NCI-H1105 treated with DMSO at 0.1 percent for 48 hours (cell line): ENCODE results near the gene ATP8B3.

Experiments used
- DNase-seq: peaks from one replicate; lab custom pipeline; 2025; lab: John Stamatoyannopoulos, UW

Gene ATP8B3

DNA sequence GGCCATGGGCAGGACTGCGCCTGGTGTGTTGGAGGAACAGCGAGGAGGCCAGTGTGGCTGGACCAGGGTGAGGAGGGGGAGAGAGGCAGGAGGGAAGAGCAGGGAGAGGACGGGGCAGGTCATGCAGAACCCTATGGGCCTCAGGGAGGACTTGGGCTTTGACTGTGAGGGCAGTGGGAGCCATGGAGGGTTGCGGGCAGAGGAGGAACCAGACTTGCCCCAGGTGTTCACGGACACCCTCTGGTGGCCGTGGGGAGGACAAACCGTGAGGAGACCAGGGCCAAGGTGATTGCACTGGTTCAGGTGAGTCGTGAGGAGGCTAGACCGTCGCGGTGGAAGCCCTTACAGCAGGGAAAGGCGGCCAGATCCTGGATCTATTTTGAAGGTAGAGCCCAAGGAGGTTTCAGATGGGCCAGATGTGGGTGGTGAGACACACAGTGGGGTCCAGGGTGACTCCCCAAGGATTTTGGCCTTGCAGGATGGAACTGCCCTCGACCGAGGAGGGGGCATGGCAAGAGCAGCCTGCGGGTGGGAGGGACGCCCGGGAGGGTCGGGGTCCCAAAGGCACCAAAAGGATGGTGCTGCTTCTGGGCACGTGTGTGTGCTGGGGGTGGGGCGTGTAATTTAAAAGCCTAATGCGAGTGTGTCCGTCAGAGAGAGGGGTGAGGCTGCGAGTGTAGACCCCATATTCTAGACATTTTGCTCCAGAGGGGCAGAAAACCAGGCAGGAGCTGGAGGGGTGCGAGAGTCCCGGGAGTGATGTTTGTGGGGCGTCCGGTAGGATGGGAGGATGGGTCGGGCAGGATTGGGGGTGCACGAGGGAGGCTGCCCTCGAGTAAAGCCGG, 39.0 kb upstream of the ATP8B3 start:
- DNase-seq, result no peak

DNA sequence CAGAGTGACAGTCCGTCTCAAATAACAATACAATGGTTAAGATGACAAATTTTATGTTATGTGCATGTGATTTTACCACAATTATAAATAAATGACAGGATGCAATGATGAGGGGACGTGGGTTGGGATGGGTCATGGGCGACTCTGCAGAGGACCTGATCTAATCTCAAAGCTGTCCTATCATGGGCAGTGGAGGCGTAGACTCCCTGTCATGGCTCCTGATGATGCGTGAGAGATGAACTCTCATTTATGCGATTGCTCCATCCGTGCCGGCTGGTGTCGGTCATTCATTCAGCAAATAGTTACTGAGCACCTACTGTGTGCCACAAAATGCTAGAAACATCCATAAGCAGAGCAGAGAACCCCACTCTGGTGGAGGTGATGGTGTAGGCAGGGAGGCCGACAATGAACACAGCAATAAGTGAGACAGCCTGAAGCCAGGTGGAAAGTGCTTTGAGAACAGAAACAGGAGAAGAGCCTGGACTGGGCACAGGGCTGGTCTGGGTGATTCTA, 37.9 kb upstream of the ATP8B3 start:
- DNase-seq, result no peak

DNA sequence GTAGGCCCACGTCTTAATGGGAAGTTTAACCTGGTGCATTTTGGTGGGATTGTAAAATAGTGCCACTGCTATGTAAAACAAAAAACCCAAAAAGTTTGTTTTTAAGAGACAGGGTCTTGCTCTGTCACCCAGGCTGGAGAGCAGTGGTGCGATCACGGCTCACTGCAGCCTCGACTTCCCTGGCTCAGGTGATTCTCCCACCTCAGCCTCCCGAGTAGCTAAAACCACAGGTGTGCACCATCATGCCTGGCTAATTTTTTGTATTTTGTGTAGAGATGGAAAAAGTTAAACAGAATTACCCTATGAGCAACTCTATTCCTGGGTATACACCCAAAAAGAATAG, 37.0 kb upstream of the ATP8B3 start:
- DNase-seq, result no peak

DNA sequence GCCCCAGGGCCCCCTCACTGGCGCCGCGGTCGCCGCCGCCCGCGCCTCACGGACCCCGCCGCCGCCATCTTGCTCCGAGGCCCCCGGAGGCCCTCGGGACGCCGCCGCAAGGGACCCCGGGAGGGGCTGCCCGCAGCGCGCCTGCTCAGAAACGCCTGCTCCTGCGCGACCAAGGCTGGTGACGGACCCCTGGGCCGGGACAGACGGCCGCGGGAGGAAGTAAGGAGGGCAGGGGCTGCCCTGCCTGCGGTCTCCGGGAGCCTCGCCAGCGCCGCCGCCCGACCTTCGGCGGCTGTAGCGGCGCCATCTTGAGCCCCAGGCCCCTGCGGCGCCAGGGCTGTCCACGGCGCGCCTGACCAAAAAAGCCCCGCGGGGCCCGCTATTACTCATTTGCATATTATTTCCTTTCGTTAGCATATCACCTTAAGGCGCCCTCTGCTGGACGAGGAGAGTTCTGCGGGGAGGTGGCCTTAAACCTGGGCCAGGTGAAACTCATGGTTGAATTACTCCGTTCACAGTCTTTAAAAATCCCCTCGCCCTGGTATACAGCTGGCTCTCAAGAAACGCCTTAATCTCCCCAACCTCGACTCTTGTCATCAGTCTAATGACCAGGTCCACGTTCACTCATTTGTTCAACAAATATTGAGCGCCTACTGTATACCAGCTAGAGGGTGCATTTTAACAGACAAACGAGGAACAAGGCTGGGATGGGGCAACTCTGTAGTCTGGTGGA, 36.5 kb upstream of the ATP8B3 start, which contains the start of gene REXO1:
REXO1 (minus strand) TSS at position 85 of the 733 bp plus-strand sequence. CDS start 125 bp downstream, outside the sequence.
- peak; percentile 94 for DNase-seq

DNA sequence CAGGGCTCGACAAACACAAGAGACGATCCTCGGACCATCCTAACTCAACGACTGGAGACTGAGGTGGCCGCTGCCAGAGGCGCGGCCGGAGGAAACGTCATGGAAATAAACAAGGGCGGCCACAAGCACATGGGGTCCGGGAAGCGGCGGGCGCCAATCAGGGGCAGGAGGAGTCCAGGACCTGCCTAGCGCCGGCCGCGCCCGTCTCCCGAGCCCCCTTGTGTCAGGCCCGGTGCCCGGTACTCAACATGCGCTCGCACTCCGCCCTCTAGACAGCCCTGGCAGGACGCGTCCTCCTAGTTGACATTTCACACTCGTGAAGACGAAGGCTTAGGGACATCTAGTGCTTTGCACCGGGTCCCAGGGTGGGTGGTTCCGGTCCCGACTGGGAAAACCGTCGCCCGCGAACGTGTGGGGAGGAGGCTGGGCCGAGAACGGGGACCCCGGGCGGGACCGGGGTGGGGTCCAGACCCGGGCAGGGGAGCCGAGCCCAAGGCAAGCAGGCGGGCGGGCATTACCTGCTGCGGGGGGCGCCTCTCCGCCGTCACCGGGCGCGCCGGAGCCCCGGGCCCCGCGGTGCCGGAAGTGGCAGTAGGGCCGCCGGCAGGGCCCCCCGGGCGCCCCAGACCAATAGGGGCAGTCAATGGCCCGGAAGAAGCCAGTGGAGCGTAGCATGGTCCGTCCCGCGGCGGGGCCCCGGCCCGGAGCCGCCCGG, 35.8 kb upstream of the ATP8B3 start:
- peak; percentile 2 for DNase-seq

DNA sequence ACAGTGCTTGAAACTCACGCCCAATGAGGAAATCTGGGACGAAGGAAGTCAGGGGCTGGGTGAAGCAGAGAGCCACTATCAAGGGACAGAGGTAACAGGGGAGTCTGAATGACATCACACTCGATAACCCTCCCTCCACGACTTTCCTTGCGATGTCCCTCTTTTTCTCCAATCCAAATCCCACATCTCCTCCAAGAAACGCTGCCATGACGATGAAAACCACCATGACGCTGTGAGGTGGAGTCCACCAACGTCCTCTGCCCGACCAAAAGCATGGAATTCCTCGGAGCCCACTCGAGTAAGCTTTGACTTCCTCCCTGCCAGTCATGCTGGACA, 35.2 kb upstream of the ATP8B3 start:
- DNase-seq, result no peak

DNA sequence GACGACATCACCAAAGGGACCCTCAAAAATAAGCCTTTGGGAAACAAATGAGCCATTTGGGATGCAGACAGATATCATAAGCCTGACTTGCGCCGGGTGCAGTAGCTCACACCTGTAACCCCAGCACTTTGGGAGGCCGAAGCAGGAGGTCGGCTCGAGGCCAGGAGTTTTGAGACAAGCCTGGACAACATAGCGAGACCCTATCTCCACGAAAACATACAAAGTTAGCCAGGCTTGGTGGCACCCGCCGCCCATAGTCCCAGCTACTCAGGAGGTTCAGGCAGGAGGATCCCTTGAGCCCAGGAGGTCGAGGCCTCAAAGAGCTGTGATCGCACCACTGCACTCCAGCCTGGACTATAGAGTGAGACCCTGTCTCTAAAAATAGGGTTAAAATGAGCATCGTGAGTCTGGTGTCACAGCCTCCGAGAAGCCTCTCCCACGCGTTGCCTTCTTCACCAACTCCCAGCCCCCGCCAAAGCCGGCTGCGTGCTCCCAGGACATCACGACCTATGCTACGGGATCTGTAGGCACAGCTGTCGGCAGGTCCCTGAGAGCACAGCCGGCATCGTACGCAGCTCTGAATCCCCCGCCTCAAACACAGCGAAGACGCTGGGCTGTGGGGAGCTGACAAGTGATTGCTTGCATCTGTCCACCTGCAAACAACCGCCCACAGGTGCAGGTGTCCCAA, 34.6 kb upstream of the ATP8B3 start:
- DNase-seq, result no peak

DNA sequence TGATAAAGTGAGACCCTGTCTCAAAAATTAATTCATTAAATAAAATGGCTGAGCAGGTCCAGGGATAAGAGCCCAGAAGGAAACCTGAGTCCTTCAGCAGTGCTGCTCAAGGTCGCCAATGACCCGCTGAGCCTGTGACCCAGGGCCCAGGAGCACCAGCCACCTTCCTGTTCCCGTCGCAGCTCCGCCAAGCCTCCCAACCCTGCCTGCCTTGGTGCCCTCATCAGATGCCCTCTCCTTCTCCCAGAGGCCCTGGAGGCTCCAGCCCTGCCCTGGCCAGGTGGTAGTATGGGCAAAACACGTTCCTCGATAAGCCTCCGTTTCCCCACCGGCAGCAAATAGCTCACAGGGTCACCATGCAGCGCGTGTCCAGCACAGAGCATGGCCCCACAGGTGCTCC, 33.6 kb upstream of the ATP8B3 start:
- no peak for DNase-seq

DNA sequence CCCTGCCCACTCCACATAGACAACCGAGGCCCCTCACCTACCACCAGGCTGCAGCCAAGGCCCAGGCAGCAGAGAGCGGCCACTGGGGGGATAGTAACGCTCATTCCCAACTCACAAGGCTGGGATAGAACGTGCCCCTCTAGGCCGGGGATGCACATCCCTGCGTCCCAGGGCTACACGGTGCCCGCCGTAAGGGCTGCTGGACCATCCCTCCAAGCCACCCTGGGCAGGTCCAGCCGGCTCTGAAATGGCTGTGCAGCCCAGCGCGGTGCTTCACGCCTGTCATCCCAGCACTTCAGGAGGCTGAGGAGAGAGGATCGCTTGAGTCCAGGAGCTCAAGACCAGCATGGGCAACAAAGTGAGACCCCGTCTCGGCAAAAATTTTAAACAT, 33.0 kb upstream of the ATP8B3 start:
- DNase-seq, result no peak

DNA sequence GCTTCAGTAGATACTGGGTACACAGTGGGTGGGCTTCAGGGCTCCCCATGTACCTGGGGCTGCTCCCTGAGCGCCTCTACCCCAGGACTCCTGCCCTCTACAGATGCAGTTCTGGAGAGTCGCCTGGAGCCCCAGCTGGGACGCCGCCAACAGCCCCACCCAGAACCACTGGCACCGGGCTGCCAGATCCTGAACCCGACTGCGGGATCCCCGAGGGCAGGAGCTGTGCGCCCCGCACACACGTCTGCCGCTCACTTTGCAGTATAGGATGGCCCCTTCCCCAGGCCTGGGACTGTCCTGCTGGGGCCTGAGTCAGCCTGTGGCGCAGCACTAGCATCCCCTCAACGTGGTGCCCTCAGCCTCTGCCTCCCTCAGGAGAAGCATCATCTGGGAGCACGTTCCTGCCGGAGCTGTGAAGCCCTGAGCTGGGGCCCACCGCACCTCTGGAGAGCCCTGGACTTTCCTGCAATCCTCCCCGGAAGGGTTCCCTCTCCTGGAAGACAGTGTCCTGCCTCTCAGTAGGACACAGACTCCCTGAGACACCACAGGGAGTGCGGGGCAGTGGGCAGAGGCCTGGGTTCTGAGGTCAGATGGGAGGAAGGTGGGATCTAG, 32.5 kb upstream of the ATP8B3 start:
- no peak for DNase-seq

DNA sequence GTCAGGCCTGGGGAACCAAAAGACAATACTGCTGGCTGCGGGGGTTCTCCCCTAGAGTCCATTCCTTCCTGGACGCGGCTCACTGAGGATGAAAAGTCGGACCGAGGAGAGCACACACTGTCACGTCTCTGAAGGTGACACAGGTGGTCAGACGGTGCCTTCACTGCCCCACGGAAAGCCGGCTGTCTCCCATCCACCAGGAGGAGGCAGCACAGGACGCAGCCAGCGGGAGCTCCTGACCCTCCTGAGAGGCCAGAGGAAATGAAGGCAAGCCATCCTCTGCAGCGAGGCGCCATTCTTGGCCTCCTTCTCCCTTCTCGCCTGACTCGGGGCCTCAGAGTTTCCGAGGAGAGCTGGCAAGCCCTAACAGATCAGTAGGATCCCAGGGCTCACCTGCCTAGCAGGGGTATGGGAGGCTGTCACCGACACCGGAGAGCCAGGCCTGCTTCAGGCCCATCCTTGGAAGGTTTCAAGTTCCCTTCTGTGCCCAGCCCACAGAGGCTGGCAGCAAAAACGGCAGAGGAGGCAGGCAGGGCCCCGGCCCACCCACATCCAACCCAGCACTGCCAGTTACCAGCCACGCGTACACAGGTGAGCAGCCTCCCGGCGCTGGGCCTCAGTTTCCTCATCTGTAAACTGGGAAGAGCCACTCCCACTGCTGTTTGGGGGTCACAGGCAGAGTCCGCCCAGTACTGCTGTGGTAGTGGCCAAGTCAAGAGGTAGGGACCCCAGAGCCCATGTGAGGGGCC, 31.7 kb upstream of the ATP8B3 start:
- no peak for DNase-seq

DNA sequence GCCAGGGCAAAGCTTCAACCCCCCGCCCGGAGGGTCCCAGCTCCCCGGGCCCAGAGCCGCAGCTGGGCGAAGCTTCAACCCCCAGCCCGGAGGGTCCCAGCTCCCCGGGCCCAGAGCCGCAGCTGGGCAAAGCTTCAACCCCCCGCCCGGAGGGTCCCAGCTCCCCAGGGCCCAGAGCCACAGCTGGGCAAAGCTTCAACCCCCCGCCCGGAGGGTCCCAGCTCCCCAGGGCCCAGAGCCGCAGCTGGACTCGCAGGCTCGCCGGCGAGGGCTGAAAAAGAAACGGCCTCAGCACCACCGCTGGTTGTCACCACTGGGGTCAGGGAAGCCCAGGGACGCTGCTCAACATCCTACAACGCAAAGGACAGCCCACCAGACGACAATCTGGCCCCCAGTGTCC, 31.0 kb upstream of the ATP8B3 start:
- DNase-seq, result no peak

DNA sequence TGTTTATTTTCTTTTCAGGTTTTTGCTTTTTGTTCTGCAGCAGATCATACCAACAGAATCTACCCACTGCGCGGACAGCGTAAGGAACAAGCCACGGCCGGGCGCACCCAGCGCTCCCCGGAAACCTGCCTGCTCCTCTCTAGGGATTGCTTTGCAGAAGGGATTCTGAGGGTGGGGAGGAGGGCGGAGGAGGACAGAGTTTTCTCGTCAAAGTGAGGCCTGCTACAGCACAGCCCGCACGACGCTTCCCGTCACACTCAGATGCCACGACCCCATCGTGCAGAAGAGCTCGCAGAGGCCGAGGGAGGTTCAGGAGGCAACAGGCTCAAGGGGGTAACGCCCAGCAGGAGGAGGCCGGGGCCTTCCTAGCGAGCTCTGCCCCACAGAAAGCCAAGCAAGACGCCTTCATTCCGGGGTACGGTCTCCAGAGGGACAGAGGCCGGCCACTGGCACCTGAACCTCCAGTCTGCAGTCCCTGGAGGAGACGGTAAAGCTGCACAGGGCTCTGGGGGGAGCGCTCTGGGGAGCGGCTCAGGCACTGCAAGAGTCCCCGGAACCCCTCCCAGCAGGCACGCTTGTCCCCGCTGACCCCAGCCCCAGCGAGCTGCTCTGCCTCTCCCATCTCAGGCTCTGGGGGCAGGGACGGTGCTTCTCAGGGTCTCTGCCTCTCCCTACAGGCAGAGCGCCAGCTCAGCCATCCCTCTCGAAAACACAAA, 29.3 kb upstream of the ATP8B3 start:
- DNase-seq, result no peak

DNA sequence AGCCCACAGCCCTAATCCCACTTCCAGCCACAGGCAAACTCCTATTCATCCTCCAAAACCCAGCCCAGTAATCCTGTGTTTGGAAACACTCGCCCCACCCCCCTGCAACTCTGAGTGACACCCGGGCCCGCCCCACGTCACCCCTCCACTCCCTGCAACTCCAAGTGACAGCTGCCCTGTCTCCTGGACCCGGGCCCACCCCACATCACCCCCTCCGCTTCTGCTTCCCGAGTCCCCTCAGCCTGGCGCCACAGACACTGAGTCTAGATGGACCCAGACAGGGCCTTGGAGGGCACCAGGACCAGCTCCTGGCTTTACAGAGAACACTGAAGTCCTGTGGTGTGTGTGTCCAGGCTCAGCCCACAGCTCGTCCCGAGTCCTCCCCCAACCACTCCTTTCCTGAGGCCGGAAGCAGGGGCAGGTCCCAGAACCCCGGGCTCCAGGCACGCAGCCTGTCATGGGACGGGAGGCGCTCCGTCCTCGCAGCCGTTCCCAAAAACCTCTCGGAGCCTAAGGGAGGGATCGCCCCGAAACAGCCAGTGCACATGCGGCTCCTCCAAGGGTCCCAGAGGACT, 28.6 kb upstream of the ATP8B3 start:
- no peak for DNase-seq

DNA sequence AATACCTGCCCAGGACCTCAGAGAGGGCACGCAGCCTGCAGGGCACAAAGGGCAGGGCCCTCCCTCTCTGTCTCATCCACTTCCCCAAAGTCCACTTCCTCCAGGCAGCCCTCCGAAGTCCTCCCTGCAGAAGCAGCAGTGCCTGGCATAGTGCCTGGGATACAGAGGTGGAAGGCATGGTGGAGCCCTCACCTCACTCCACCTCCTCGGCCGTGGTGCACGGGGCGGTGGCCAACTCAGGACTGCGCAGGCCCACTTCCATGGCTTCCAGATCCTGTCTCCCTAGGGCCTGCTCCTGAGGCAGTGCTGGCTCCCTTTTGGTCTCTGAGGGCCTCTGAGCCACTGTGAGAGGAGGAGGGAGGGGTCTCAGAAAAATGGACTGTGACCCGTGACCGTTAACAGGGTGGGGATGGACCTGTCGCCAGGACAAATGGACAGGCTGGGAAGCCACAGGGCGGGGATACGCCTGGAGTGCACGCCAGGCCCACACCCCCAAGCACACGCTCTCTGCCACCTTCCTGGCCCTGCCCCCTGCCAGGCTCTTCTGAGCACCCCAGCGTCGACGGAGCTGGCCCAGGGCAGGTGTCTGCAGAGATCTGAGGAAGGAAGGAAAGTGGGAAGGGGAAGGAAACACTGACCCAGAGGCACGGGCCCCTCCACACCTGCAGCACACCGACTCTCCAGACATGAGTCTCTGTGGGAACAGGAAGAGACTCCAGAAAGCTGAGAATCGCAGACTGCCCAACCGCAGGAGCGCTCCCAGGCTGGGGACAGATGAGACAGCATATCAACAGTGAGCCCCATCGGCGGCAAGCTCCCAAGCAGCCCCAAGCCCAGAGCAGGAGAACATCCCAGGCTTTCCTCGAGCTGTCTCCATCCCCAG, 27.8 kb upstream of the ATP8B3 start:
- no peak for DNase-seq

DNA sequence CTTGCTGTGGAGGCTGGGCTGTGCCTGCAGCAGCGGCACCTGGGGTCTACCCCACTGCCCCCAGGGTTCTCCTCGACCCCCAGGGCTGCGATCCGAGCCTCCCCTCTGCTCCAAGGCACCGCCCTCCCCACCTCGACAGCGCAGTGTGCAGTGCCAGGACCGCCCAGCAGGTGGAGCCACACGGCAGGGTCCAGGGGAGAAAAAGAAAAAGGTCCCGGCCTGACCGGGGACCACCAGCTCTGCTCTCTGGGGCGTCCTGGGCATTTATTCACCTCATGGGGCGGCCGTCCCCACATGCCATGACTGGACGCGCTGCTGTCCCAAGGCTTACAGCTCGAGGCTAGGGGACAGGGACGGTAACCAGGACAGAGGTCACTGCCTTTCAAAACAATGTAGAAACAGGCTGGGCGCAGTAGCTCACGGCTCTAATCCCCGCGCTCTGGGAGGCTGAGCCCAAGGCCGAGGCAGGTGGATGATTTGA, 25.6 kb upstream of the ATP8B3 start:
- no peak for DNase-seq

DNA sequence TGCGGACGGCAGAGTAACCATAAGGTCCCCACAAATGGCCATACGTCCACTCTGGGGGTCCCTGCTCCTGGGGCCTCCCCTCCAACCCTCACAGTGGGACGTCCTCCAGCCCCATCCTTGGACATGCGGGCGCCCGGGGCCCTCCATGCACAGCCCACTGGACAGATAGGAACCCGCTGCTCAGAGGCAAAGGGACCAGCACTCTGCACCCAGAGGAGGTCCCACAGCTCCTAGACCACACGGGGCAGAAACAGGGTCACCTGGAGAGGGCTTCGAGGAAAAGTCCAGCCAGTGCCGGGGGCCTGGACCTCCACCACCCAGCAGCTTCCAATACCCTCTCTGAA, 25.1 kb upstream of the ATP8B3 start:
- no peak for DNase-seq

DNA sequence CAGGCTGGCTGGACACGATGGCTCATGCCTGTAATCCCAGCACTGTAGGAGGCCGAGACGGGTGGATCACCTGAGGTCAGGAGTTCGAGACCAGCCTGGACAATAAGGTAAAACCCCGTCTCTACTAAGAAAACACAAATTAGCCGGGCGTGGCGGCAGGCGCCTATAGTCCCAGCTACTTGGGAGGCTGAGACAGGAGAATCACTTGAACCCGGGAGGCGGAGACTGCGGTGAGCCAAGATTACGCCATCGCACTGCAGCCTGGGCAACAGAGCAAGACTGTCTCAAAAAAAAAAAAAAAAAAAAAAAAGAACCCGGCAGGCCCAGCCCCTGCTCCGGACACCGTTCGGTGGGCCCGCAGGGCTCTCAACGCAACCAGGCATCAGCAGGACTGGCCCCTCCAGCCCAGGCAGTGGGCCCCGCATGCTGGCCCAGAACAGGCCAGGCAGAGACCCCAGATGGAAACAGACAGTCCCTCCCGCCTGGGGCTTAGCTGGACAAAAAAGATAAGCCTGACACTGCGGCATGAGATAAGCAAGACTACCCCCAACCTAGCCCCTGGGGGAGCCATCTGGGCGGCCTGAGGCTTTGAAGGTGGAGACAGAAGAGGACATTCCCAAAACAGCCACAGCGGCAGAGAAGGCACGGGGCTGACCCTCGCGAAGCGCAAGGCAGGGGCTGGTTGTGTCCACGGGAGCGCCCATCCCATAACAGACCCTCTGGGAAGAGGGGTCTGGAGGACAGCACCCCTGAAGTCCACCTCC, 24.6 kb upstream of the ATP8B3 start:
- DNase-seq, result no peak
